GM23338 (cell line): ENCODE measurements around the gene ABCA7. TPM values are rescaled to one million over a fixed set of nuclear protein-coding genes. Genes with fewer than 3 reads are reported as not detected.
"Not testable (repeated sequence)": the region's sequence is repeated elsewhere in the genome, so short reads cannot be mapped to it uniquely, and the experiment has no call there.

Experiments
- ATAC-seq: fragments of 200-7000 bp; cut with Tn5 transposase; 3 replicates; pipeline ENCODE4 v1.9.1; 2020
- DNase-seq: peaks from one replicate; pipeline ENCODE4 v3.0.0-alpha.2; 2015; ENCODE audit warnings: low spot score
- H2AFZ ChIP-seq: fragments of 200-600 bp; sonication (generic); 2 replicates; pipeline ENCODE4 v1.8.0; 2016; ENCODE audit warnings: antibody characterized with exemption, mild to moderate bottlenecking, moderate library complexity
- H3F3A ChIP-seq: fragments of 200-600 bp; sonication (generic); replicated peaks from 2 replicates; pipeline ENCODE4 v1.8.0; 2017; ENCODE audit warnings: antibody characterized with exemption, mixed run types, low read depth
- H3K27ac ChIP-seq: fragments of 200-600 bp; sonication (generic); 2 replicates; pipeline ENCODE4 v1.6.1; 2016; ENCODE audit warnings: low read depth
- H3K27me3 ChIP-seq: fragments of 200-600 bp; sonication (generic); 2 replicates; pipeline ENCODE4 v1.8.0; 2016; ENCODE audit warnings: mild to moderate bottlenecking, mixed run types, moderate library complexity; ENCODE audit not compliant: insufficient read depth
- H3K36me3 ChIP-seq: fragments of 200-600 bp; sonication (generic); 2 replicates; pipeline ENCODE4 v1.8.0; 2016; ENCODE audit warnings: mild to moderate bottlenecking; ENCODE audit not compliant: insufficient read depth
- H3K4me1 ChIP-seq: fragments of 200-600 bp; sonication (generic); 2 replicates; pipeline ENCODE4 v1.8.0; 2016; ENCODE audit warnings: mild to moderate bottlenecking, moderate library complexity; ENCODE audit not compliant: insufficient read depth
- H3K4me2 ChIP-seq: fragments of 200-600 bp; sonication (generic); 2 replicates; pipeline ENCODE4 v1.7.1; 2017; ENCODE audit warnings: mixed run types
- H3K4me3 ChIP-seq: fragments of 200-600 bp; sonication (generic); 2 replicates; pipeline ENCODE4 v1.6.1; 2016; ENCODE audit warnings: mixed run types
- H3K79me2 ChIP-seq: fragments of 200-600 bp; sonication (generic); replicated peaks from 2 replicates; pipeline ENCODE4 v1.8.0; 2017; ENCODE audit warnings: mild to moderate bottlenecking; ENCODE audit not compliant: insufficient read depth
- H3K9me2 ChIP-seq: fragments of 200-600 bp; sonication (generic); 2 replicates; pipeline ENCODE4 v1.8.0; 2017; ENCODE audit not compliant: insufficient read depth
- H4K20me1 ChIP-seq: fragments of 200-600 bp; sonication (generic); replicated peaks from 2 replicates; pipeline ENCODE4 v1.8.0; 2017; ENCODE audit warnings: mild to moderate bottlenecking; ENCODE audit not compliant: insufficient read depth
- H3K27ac Mint-ChIP-seq: 2 replicates; pipeline ENCODE4 v1.8.0; 2020; ENCODE audit warnings: inconsistent platforms, mild to moderate bottlenecking, moderate library complexity, mixed read lengths
- H3K27me3 Mint-ChIP-seq: 3 replicates; pipeline ENCODE4 v1.8.0; 2022; ENCODE audit warnings: low read depth, mild to moderate bottlenecking, moderate library complexity, mixed read lengths, inconsistent platforms; ENCODE audit not compliant: insufficient read depth, poor library complexity
- H3K36me3 Mint-ChIP-seq: 3 replicates; pipeline ENCODE4 v1.8.0; 2021; ENCODE audit warnings: low read depth, mild to moderate bottlenecking, inconsistent platforms, moderate library complexity, mixed read lengths
- H3K4me1 Mint-ChIP-seq: 3 replicates; pipeline ENCODE4 v1.8.0; 2020; ENCODE audit warnings: mild to moderate bottlenecking, inconsistent platforms, mixed read lengths
- H3K4me3 Mint-ChIP-seq: 3 replicates; pipeline ENCODE4 v1.8.0; 2021; ENCODE audit warnings: moderate library complexity, mild to moderate bottlenecking, inconsistent platforms, mixed read lengths
- H3K9me3 Mint-ChIP-seq: 3 replicates; pipeline ENCODE4 v1.8.0; 2020; ENCODE audit warnings: moderate library complexity, mild to moderate bottlenecking, inconsistent platforms, mixed read lengths
- CREB1 ChIP-seq: fragments of 250-450 bp; sonication (Bioruptor Pico); IDR thresholded peaks from 2 replicates; pipeline ENCODE4 v1.5.0; 2020; ENCODE audit warnings: low read depth, mild to moderate bottlenecking, moderate library complexity
- CTCF ChIP-seq, 2 experiments: fragments of 200-600 bp in 1 of 2; sonication (generic) in 1 of 2; conservative IDR thresholded peaks; 2 replicates each; pipeline versions ENCODE4 v1.5.1 to v1.6.1; 2016 to 2017; ENCODE audit warnings: antibody characterized with exemption in 2 of 2, low read depth in 2 of 2, mild to moderate bottlenecking in 2 of 2, moderate library complexity in 1 of 2
- POLR2AphosphoS5 ChIP-seq: IDR thresholded peaks from 2 replicates; pipeline ENCODE4 v1.6.1; 2016; ENCODE audit warnings: antibody characterized with exemption, low read depth
- polyA plus RNA-seq: library from polyadenylated mRNA; unstranded; fragments of >200 nt; fragmentation: Nextera tagmentation; extraction: Ambion mirVana; gene quantifications from 2 replicates; pipeline ENCODE4 v1.2.1, GENCODE V29; 2016
- total RNA-seq: library from RNA; depleted of rRNA; stranded (reverse); fragments of >200 nt; shearing (Covaris generic); gene quantifications from 2 replicates; pipeline ENCODE4 v1.2.3, GENCODE V29; 2014

ABCA7 gene
- total and polyA plus RNA-seq, 2 experiments from 2014 or later = 22.2 to 27.4 TPM

GRCh38 chr19:1020868-1021425, 19.0 kb upstream of the ABCA7 start, which contains the start of gene TMEM259:
Gene TMEM259, minus strand, starts transcription at chr19:1021123. Its CDS starts 127 bp downstream, at chr19:1020996.
- H4K20me1 ChIP-seq = peaks cover 15% of the 10 kb centered on the region
- H3K36me3 ChIP-seq = no peaks in the 10 kb centered on the region
- peak within 1 kb of the TSS; percentile 88 for H3K27ac ChIP-seq
- Mint-ChIP-seq H3K9me3 (peaks cover 3% of the 10 kb centered on the region; the same call in 2 of the 3 replicates), H3K4me1 (peaks cover 24% of the 10 kb centered on the region), H3K4me3 (peak within 1 kb of the TSS; percentile 94), H3K36me3 (no peaks in the 10 kb centered on the region), H3K27ac (peak within 1 kb of the TSS; percentile 100), H3K27me3 (peaks cover 18% of the 10 kb centered on the region)
- H3K79me2 ChIP-seq = peaks cover 49% of the 10 kb centered on the region
- H3K27me3 ChIP-seq = no peaks in the 10 kb centered on the region
- H3K9me2 ChIP-seq = no peaks in the 10 kb centered on the region
- peaks cover 15% of the 10 kb centered on the region; the same call in 1 of the 2 replicates for H3F3A ChIP-seq
- no peak within 1 kb of the TSS for H2AFZ ChIP-seq
- H3K4me2 ChIP-seq = peak within 1 kb of the TSS; percentile 87
- ATAC-seq (peak; percentile 54), DNase-seq (peak; percentile 98)
- TF ChIP-seq CREB1 (CRISPR knock-in tag) (peak; percentile 64; the same call in 1 of the 2 replicates), CTCF (conservative IDR thresholded peaks at IDR 0.05; ENCODE audit: low read depth in 2 of 2) (no peak), POLR2AphosphoS5 (peak; percentile 76)
- peaks cover 12% of the 10 kb centered on the region; the same call in 1 of the 2 replicates for H3K4me1 ChIP-seq
- H3K4me3 ChIP-seq = peak within 1 kb of the TSS; percentile 91

GRCh38 chr19:1023883-1024188, 16.1 kb upstream of the ABCA7 start:
- not testable (repeated sequence) for H4K20me1 ChIP-seq, H3K9me3 Mint-ChIP-seq, H3K27ac Mint-ChIP-seq, H3K36me3 ChIP-seq, DNase-seq, H3K4me1 ChIP-seq, H3K27ac ChIP-seq, H2AFZ ChIP-seq, H3K27me3 ChIP-seq, H3K4me3 Mint-ChIP-seq, H3K4me3 ChIP-seq, H3K9me2 ChIP-seq, H3K4me1 Mint-ChIP-seq, H3K36me3 Mint-ChIP-seq, H3K4me2 ChIP-seq, ATAC-seq
- peaks cover 26% of the 10 kb centered on the region for H3K27me3 Mint-ChIP-seq
- H3F3A ChIP-seq = peaks cover 18% of the 10 kb centered on the region; the same call in 1 of the 2 replicates
- H3K79me2 ChIP-seq = peaks cover 42% of the 10 kb centered on the region

DNA sequence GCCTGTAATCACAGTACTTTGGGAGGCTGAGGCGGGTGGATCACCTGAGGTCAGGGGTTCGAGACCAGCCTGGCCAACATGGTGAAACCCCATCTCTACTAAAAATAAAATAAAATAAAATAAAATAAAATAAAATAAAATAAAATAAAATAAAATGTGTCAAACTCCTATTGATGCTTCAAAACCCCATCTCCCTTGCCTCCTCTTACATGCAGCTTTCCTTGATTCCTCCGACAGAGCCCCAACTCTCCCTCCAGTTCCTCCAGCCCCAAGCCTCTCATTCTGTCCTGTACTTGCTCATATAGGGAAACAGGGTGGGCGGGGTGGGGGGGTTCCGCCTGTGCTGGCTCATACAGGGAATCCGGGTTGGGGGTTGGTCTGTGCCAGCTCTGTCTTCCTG, 14.8 kb upstream of the ABCA7 start:
- not testable (repeated sequence) for H3K4me3 Mint-ChIP-seq, H3K9me2 ChIP-seq, H3K27me3 ChIP-seq, H3K9me3 Mint-ChIP-seq, H3K4me1 ChIP-seq, H3K4me3 ChIP-seq, H3K4me2 ChIP-seq, ATAC-seq, H2AFZ ChIP-seq, H3K27ac ChIP-seq, DNase-seq, H4K20me1 ChIP-seq, H3K36me3 ChIP-seq
- Mint-ChIP-seq H3K27me3 (peaks cover 29% of the 10 kb centered on the region), H3K27ac (0 out of 2 replicates have a peak overlapping the region, but pooled peaks have one; percentile 30), H3K36me3 (peaks cover 10% of the 10 kb centered on the region), H3K4me1 (peaks cover 10% of the 10 kb centered on the region; the same call in 2 of the 3 replicates)
- H3F3A ChIP-seq = peaks cover 19% of the 10 kb centered on the region; the same call in 1 of the 2 replicates
- H3K79me2 ChIP-seq = peaks cover 39% of the 10 kb centered on the region
